ENCODE measurements around the gene LTC4S.

- TF ChIP-seq HDGF (IDR thresholded peaks at IDR 0.05; ENCODE audit: borderline replicate concordance) (no peak), BHLHE40 (IDR thresholded peaks at IDR 0.05; ENCODE audit: borderline replicate concordance) (no peak), SP1 (IDR thresholded peaks at IDR 0.05) (no peak), TARDBP (IDR thresholded peaks at IDR 0.05) (no peak), ZNF384 (IDR thresholded peaks at IDR 0.05) (no peak), FOXM1 (IDR thresholded peaks at IDR 0.05; ENCODE audit: borderline replicate concordance) (no peak), FOXA1 (IDR thresholded peaks at IDR 0.05) (no peak), CTBP1 (IDR thresholded peaks at IDR 0.05; ENCODE audit: borderline replicate concordance) (no peak), ARNT (IDR thresholded peaks at IDR 0.05) (no peak), SUZ12 (IDR thresholded peaks at IDR 0.05) (no peak), NFRKB (IDR thresholded peaks at IDR 0.05) (no peak), FOXK2 (IDR thresholded peaks at IDR 0.05) (no peak), ELF4 (IDR thresholded peaks at IDR 0.05) (no peak), PKNOX1 (IDR thresholded peaks at IDR 0.05) (no peak)
Observed at GRCh38 chr5:179832039-179832745, 38.4 kb downstream of the LTC4S start.

Measured in HEK293T (cell line).